ENCODE measurements around the gene CNTN1.

DNA sequence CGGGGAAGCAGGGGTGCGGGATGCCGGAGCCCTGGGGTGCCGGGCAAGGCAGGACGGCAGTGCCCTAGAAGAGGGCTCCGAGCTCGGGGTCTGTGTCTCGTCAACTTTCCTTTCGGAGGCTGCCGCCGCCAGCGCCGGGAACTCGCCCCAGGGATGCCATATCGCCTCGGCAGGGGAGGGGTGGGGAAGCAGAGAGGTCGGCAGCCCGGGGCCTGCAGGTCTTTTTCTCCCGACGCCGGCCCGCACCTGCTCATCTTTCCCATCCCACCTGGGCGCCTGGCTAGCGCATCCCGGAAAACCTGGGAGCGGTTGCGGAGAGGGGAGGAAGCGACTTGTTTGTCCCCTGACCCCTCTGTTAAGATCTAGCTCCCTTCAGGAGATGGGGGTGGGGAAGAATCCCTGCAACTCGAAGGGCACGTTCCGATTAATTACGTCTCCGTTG, 547 bp downstream of the CNTN1 start:
- TF ChIP-seq, protein P1, sequence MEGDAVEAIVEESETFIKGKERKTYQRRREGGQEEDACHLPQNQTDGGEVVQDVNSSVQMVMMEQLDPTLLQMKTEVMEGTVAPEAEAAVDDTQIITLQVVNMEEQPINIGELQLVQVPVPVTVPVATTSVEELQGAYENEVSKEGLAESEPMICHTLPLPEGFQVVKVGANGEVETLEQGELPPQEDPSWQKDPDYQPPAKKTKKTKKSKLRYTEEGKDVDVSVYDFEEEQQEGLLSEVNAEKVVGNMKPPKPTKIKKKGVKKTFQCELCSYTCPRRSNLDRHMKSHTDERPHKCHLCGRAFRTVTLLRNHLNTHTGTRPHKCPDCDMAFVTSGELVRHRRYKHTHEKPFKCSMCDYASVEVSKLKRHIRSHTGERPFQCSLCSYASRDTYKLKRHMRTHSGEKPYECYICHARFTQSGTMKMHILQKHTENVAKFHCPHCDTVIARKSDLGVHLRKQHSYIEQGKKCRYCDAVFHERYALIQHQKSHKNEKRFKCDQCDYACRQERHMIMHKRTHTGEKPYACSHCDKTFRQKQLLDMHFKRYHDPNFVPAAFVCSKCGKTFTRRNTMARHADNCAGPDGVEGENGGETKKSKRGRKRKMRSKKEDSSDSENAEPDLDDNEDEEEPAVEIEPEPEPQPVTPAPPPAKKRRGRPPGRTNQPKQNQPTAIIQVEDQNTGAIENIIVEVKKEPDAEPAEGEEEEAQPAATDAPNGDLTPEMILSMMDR (IDR thresholded peaks at IDR 0.05), result no peak
- no peak for TF ChIP-seq POLR2A (IDR thresholded peaks at IDR 0.05)

Measured in Peyer's patch (tissue), 4 donors.